Osteocyte (in vitro differentiated cells): ENCODE results near the gene UGT1A10. TPM values are rescaled to one million over a fixed set of nuclear protein-coding genes. Genes with fewer than 3 reads are reported as not detected.

Experiments
- DNase-seq: peaks from one replicate; pipeline ENCODE4 v3.0.0; 2021; ENCODE audit warnings: mixed read lengths; ENCODE audit not compliant: unreplicated experiment; ENCODE audit errors: extremely low spot score
- H3K27ac Mint-ChIP-seq: one replicate; pipeline ENCODE4 v1.8.0; 2021; ENCODE audit warnings: mild to moderate bottlenecking, mixed read lengths; ENCODE audit not compliant: unreplicated experiment
- H3K27me3 Mint-ChIP-seq: one replicate; pipeline ENCODE4 v1.8.0; 2021; ENCODE audit warnings: mixed read lengths; ENCODE audit not compliant: unreplicated experiment
- H3K36me3 Mint-ChIP-seq: one replicate; pipeline ENCODE4 v1.8.0; 2021; ENCODE audit warnings: mixed read lengths; ENCODE audit not compliant: unreplicated experiment
- H3K4me1 Mint-ChIP-seq: one replicate; pipeline ENCODE4 v1.8.0; 2021; ENCODE audit warnings: mixed read lengths; ENCODE audit not compliant: unreplicated experiment
- H3K4me3 Mint-ChIP-seq: one replicate; pipeline ENCODE4 v1.8.0; 2021; ENCODE audit warnings: mild to moderate bottlenecking, moderate library complexity, mixed read lengths; ENCODE audit not compliant: unreplicated experiment
- H3K9me3 Mint-ChIP-seq: one replicate; pipeline ENCODE4 v1.8.0; 2021; ENCODE audit warnings: mixed read lengths; ENCODE audit not compliant: unreplicated experiment
- CTCF ChIP-seq: fragments of 200-600 bp; sonication (generic); IDR thresholded peaks from 2 replicates; pipeline ENCODE4 v1.5.0; 2021; ENCODE audit warnings: antibody characterized with exemption, mild to moderate bottlenecking, moderate library complexity
- total RNA-seq: library from RNA; stranded (reverse); gene quantifications from 2 replicates; pipeline ENCODE4 v1.2.1, GENCODE V29; 2021

UGT1A10 gene
- total RNA-seq, 1 donor from 2014 or later: not detected

- Mint-ChIP-seq H3K4me1 (no peaks in the 10 kb centered on the region), H3K27me3 (peaks cover 10% of the 10 kb centered on the region), H3K36me3 (no peaks in the 10 kb centered on the region), H3K9me3 (peaks cover 4% of the 10 kb centered on the region), H3K4me3 (no peak overlapping the region), H3K27ac (no peak overlapping the region)
- no peak for DNase-seq
- TF ChIP-seq CTCF: no peak
Measured at GRCh38 chr2:233690444-233690843, 54.2 kb downstream of the UGT1A10 start.

DNA sequence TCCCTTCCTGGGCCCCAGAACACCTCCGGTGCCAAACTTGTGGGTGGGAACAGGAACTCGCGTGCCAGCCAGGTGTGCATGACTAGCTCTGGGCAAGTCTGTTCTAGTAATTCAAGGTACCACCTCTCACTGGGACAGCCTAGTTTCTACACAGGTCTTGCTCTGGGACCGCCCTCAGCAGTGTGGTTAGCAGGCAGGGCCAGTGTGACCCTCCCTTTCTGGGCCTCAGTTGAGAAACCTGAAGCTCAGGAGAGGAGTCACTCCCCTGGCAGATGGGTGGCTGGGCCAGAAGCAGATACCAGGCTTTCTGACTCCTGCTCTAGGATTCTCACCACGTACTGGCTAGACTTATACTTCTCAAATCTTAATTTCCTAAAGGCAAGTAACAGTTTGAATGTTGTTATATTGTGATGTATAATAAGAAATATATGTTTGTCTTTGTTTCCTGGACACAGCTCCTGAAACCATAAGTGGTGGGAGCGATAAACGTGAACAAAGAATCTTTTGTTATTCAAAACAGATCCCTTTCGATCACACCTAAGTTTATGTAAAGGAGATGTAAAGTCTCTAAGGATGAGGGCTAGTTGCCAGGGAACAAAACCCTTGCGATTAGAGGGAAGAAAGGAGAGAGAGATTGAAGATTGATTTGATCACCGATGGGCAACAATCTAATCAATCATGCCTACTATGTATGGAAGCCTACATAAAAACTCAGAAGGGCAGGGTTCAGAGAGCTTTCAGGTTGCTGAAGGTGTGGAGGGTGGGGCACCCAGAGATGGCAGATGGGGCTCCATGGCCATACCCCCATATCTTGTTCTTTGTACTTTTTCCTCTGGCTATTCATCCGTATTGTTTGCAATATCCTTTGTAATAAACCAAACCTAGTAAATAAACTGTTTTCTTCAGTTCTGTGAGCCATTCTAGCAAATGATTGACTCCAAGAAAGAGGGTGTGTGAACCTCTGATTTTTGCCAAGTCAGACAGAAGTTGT is 55.5 kb downstream of the UGT1A10 start:
- no peak overlapping the region for H3K27ac Mint-ChIP-seq
- no peaks in the 10 kb centered on the region for H3K4me1 Mint-ChIP-seq
- no peak for TF ChIP-seq CTCF
- H3K36me3 Mint-ChIP-seq: no peaks in the 10 kb centered on the region
- no peak for DNase-seq
- no peak overlapping the region for H3K4me3 Mint-ChIP-seq
- peaks cover 4% of the 10 kb centered on the region for H3K9me3 Mint-ChIP-seq
- H3K27me3 Mint-ChIP-seq: peaks cover 7% of the 10 kb centered on the region

- no peak for DNase-seq
- peaks cover 4% of the 10 kb centered on the region for H3K9me3 Mint-ChIP-seq
Measured at GRCh38 chr2:233692648-233693047, 56.4 kb downstream of the UGT1A10 start, which contains the start of gene UGT1A6. Gene UGT1A6, plus strand, starts transcription at chr2:233692890. Its CDS starts 115 bp downstream, at chr2:233693005.

DNA sequence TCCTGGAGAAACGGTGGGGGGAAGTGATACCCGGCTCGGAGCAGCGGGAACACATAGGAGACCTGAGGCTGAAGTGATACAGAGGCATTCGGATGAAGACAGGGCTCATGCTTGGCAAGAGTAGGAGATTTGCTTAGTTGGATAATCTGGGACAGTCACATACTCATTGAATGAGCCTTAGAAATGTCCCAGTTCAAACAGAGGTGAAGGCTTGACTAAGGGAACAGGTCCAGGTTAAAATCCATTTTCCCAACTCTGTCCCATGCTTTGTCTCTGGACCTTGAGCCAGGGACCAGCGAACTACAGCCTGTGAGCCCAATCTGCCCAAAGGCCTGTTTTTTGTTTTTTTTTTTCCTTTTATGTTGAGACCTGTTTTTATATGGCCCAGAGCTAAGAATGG is 57.7 kb downstream of the UGT1A10 start:
- Mint-ChIP-seq H3K9me3 (no peaks in the 10 kb centered on the region), H3K36me3 (no peaks in the 10 kb centered on the region), H3K4me1 (no peaks in the 10 kb centered on the region), H3K4me3 (no peak overlapping the region), H3K27ac (no peak overlapping the region), H3K27me3 (peaks cover 6% of the 10 kb centered on the region)
- no peak for DNase-seq
- no peak for TF ChIP-seq CTCF

More at GRCh38 chr2:233692648-233693047, 56.4 kb downstream of the UGT1A10 start, which contains the start of gene UGT1A6:
- no peaks in the 10 kb centered on the region for H3K36me3 Mint-ChIP-seq
- no peak within 1 kb of the TSS for H3K4me3 Mint-ChIP-seq
- no peak within 1 kb of the TSS for H3K27ac Mint-ChIP-seq
- TF ChIP-seq CTCF: no peak
- no peaks in the 10 kb centered on the region for H3K4me1 Mint-ChIP-seq
- peaks cover 11% of the 10 kb centered on the region for H3K27me3 Mint-ChIP-seq

GRCh38 chr2:233698740-233699139 is 62.5 kb downstream of the UGT1A10 start:
- Mint-ChIP-seq H3K27me3 (peaks cover 6% of the 10 kb centered on the region), H3K36me3 (peaks cover 2% of the 10 kb centered on the region), H3K4me1 (no peaks in the 10 kb centered on the region), H3K4me3 (no peak overlapping the region), H3K27ac (no peak overlapping the region), H3K9me3 (peaks cover 7% of the 10 kb centered on the region)
- DNase-seq: no peak
- no peak for TF ChIP-seq CTCF
